HG03025 (cell line): Measurements from ENCODE around the gene THSD7A.

Source experiments
- ATAC-seq: cut with Tn5 transposase; IDR thresholded peaks from one replicate; pipeline ENCODE4 v1.9.1; 2021; ENCODE audit warnings: mild to moderate bottlenecking, moderate library complexity; ENCODE audit not compliant: unreplicated experiment, low FRiP score

The THSD7A gene

GRCh38 chr7:11591943-11592342, 240.1 kb downstream of the THSD7A start:
- no peak for ATAC-seq

DNA sequence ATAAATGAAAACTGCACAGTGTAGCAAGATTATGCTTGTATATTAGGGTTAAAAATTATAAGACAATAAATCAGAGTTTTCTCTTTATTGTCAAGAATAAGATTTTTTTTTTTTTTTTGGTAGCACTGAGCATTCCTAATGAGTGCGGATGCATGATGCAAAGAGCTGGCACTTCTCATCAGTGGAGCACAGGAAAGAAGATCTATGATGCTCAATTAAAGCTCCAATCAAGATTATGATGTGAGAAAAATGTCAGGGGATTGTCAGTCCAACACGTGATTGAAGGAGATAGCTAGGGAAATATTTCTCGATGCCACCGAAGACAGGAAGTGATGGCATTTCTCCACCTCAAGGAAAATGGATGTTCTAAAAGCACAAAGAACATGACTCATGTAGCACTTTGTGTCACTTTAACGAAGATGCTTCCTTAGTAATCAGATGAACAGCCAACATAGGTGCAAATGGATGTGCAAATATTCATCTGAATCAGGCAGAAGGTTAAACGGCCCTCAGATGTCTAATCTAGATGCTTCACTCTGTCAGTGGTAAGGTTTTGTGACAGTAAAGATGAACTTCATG, 240.9 kb downstream of the THSD7A start:
- ATAC-seq = no peak

DNA sequence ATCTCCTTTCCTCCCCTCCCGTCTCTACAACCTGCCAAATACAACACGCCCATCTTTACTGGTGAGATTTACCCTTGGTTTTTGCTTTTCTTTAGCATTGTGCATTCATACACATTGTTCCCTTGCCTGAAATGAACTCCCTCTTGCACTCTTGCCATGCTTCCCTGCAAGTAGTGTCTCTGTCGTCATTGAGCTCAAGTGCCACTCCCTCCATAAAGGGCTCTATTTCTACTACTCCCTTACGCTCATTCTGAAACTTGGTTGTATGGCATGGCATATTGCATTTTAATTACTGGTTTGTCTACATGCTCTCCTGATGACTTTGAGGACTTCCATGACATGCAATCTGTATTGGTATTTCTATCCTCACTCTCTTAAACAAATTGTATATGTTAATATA, 242.7 kb downstream of the THSD7A start:
- ATAC-seq = no peak

DNA sequence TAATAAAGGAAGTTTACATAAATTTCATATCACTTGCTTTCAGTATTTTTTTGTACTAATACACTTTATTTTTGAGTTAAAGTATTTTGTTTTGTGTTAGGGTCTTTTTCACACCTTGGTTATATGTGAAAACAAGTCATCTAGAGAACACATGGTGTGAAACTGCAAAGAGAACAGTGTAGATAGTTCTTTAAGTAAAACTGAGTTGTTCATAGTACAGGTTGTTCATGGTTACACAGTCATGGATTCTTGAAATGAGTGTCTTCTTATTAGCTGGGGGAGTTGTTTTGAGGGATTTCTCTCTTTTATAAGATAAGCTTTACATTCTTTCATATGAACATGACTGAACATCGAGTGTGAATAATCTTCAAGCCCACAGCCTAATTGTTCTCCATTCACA, 244.2 kb downstream of the THSD7A start:
- no peak for ATAC-seq

DNA sequence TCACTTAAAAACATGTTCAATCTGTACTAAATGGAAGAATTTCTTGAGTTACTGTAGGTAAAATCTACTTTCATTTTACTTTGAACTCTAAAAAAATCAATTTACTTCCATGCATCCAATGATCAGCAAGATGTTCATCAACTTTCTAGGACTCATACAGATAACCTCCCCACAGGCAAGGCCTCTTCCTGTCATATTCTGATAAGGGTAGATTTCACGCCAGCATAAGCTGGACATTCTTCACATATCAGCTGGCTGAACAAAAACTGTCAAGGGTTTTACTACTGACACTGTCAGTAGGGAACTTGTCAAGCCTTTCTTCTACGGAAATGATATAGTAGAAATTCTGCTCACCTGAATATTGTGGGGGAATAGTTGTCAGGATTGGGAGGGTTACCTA, 244.9 kb downstream of the THSD7A start:
- ATAC-seq = no peak

DNA sequence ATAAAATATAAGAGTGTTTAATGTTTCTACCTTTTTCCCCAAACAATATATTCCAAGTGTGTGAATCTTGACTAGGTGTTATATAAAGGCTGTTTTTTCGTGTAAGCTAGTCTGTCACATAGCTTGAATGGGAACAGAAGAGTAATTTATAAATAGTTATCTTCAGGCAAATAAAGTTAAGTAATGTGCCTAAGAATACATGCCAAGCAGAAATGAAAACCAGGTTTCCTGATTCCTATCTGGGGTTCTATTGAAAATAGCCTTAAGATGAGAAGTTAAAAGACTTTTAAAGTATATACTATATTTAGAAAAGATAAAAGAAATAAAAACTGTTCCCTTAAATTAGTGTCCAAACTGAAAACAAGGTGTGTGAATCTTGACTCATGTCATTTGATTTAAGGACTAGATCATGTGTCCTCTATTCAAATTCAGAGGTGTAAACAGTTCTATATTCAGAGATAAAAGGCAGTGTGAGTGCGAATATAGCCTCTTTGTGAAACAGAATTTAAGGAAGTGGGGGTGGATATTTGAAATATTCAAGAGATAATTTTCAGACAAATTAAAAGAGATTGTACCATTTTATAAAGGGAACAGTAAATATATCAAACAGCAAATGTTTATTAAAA, 247.5 kb downstream of the THSD7A start:
- ATAC-seq = no peak

- no peak for ATAC-seq
These were observed 252.9 kb downstream of the THSD7A start for GRCh38 chr7:11579141-11579540.

GRCh38 chr7:11576310-11576709, 255.7 kb downstream of the THSD7A start:
- ATAC-seq = no peak

- no peak for ATAC-seq
These were observed 258.8 kb downstream of the THSD7A start for GRCh38 chr7:11573128-11573750.

- no peak for ATAC-seq
These were observed 261.0 kb downstream of the THSD7A start for GRCh38 chr7:11570922-11571550.

- ATAC-seq = no peak
These were observed 261.8 kb downstream of the THSD7A start for GRCh38 chr7:11570205-11570604.

DNA sequence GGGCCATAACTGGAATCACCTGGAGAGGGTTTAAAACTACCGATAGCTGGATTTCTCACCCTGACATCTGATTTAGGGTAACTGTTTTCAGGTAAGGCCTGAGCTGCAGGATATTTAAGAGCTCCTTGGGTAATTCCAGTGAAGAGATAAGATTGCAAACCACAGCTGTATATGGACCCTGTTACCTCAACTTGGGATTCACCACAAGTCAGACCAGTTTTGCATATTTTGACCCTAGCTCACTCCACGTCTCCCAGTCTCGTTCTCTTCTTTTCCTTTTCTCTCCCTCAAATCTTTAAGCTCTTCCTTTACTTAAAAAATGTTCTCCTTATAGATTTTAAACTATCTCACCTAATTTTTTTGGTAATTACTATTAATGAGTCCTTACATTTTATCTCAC, 264.4 kb downstream of the THSD7A start:
- no peak for ATAC-seq

DNA sequence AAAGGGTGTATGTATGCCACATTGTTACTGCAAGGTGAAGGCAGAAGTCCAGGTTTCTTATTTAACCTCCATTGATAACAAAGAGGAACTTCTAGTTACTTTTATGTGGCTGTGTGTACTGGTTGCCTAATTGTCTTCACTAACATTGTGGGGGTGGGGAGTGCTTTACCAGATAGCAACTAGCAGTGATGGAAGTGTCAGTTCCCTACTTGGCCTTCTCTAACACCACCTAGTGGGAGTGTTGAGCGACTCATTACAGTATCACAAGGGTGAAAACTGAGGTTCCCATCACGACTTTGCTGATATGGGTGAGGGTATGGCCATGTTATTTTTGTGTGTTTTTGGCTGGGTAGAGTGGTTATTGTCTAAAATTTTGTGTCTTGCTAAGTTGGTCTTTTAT, 274.4 kb downstream of the THSD7A start:
- ATAC-seq = peak; percentile 94

GRCh38 chr7:11552676-11553296, 279.2 kb downstream of the THSD7A start:
- no peak for ATAC-seq

DNA sequence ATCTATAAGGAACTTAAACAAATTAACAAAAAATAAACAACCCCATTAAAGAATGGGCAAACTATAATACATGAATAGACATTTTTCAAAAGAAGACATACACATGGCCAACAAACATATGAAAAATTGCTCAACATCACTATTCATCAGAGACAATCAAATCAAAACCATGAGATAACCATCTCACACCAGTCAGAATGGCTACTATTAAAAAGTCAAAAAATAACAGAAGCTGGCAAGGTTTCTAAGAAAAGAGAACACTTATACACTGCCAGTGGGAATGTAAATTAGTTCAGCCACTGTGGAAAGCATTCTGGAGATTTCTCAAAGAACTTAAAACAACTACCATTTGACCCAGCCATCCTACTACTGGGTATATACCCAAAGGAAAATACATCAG, 280.5 kb downstream of the THSD7A start:
- no peak for ATAC-seq

- ATAC-seq = no peak
These were observed 283.5 kb downstream of the THSD7A start for GRCh38 chr7:11548532-11548931.

DNA sequence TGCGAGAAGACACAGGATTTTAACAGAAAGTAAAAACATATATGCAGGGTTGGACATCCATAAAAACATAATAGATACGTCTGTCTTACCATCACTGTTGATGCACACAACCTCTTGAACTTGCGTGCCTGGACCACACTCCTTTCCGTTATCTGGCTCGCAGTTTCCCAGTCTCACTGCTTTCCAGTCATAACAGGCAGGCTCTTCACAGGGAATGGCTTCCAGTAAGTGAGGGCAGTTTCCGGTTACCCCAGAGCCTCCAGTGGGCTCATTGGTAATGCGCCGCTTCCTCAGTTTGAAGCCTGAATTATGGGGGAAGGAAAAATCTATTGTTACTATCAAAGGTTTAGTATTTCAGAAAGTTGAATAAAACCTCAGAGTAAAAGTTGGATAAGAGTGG, 290.7 kb downstream of the THSD7A start:
- ATAC-seq = no peak

DNA sequence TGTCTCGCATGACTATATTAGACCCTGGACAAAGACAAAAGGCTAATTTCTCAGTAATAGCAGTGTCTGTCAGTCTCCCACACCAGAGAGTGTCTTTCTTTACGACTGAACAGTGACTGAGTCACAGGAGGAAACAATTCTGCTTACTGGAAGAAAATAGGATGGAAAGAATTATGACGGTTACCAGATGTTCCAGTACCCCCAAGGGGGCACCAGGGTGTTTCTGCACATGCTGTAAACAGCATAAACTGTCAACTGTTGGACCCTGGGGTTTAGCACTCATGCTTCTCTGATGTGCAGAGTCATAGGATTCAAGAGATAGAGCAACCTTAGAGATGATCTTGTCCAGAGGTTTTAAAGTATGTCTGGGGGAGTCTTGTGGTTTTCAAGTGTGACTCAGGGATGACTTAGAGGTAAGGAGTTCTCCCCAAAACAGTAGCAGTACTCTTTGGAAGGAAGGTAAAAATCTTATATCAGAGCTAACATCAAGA, 291.7 kb downstream of the THSD7A start:
- ATAC-seq = no peak

DNA sequence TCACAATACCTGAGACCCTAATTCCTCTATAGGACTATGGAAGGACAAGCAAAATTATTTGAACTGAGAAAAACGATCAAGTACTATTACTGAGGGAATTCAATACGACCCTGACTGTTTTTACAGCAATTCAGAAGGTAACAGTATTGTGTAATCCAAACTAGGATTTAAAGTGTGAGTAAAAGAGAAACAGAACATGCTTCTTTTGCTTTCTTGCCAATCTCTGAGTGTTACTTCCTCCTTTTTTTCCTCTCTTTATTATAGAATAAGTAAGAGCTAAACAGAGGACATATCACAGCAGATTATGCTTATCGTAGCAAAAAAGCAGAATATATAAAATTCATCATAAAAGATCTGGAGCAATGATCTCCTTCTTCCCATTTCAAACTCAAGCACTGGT, 292.1 kb downstream of the THSD7A start:
- no peak for ATAC-seq

DNA sequence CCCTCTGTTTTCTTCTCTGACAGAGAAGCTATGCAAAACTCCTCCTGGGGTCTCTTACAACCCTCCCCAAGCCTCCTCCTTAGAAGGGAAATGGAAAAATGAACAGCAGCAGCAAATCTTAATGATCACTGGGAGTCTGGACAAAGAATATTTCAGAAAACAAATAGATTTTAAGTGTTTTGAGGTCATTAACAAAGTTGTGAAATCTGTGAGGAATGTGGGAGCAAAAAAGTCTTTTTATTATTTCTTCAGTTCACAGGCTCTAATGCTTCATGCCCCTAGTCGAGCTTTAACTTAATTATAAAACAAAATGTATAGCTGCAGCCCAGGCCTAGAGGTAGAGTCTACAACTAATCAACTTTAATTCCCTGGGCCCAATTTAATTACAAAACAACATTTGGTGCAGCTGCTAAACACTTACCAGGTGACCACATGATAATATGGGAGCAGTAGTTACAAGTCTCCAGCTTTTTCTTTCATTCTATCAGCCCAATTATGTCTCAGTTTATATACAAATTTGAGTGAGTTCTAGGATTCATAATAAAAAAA, 293.2 kb downstream of the THSD7A start:
- ATAC-seq = no peak
